ENCODE results near the gene GRK5. TPM values are rescaled to one million over a fixed set of nuclear protein-coding genes. Genes with fewer than 3 reads are reported as not detected.

GRK5 gene
- total RNA-seq, 1 experiment from 2014 or later = 1.2 TPM

DNA sequence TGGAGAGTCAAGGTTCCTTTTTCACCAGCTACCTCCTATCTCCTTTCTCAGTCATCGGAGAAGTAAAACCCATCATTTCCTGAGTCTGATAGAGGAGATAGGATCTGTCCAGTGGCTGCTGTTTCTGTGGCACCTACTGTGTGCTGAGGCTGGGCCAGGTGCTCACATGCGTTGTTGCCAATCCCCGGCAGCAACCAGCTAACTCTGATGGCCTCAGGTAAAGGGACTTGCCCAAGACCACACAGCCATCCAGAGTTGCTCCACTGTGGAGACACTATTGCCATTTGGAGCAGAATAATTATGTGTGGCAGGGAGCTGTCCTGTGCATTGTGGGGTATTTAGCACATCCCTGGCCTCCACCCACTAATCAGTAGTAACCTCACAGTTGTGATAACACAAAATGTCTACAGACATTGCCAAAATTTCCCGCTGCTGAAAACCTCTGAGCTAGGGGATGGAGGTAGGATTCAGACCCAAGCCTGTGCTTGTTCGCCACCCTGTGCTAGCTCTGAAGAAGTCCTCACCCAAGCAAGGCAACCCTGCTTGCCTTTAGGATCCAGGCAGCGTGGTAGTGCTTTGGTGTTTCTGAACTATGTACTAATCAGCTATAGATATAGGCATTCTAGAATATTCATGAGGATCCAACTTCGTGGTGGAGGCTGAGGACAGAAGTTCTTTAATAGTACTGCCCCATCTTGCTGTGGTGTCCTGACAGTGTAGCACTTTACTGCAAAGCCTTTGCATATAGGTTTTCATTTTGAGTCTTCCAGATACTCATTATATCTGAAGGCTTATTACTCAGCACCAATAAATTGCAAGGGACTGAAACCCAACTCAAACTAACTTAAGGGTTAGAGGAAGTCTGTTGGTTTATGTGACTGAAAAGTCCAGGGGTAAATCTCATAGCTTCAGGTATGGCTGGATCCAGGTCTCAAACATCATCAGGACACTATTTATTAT, 164.6 kb downstream of the GRK5 start:
- Mint-ChIP-seq H3K27me3 (ENCODE audit: low read depth) (peaks cover 2% of the 10 kb centered on the region; the same call in 1 of the 2 replicates), H3K9me3 (no peaks in the 10 kb centered on the region), H3K36me3 (ENCODE audit: insufficient read depth in 1 of 3, low read depth in 3 of 3) (no peaks in the 10 kb centered on the region), H3K4me3 (no peak overlapping the region), H3K27ac (peak overlapping the region in 2 of 3 experiments; percentile 25 to 88; a peak in 1 of 7 replicates), H3K4me1 (peaks cover 2 to 4% of the 10 kb centered on the region in 2 experiments; a peak in 3 of 4 replicates)
- no peaks in the 10 kb centered on the region for H3K23me2 ChIP-seq (ENCODE audit: insufficient read length, low read depth, low read length, poor library complexity, severe bottlenecking)
- WGBS (ENCODE audit: extremely low coverage, insufficient read length, low lambda C conversion rate) = no CpG with 5 or more reads among the region's 7 CpGs
- H2BK120ac ChIP-seq (ENCODE audit: low read depth, low read length, poor library complexity, severe bottlenecking) = no peak overlapping the region
- no peak overlapping the region for H2BK15ac ChIP-seq (ENCODE audit: low read depth, low read length)
- H3K27me3 ChIP-seq (ENCODE audit: insufficient read depth, low read length) = no peaks in the 10 kb centered on the region
- H2BK20ac ChIP-seq (ENCODE audit: low read depth, low read length, poor library complexity, severe bottlenecking) = no peak overlapping the region
- no peak for DNase-seq
- no peak overlapping the region for H3K14ac ChIP-seq (ENCODE audit: insufficient read depth, low read length)
- no peak overlapping the region for H3K23ac ChIP-seq (ENCODE audit: insufficient read length, low read depth, low read length)
- no peak overlapping the region for H3K4me2 ChIP-seq (ENCODE audit: insufficient read depth, insufficient read length, low read length)
- no peak overlapping the region for H2AFZ ChIP-seq (ENCODE audit: low read length)
- H4K5ac ChIP-seq (ENCODE audit: insufficient read length, low read depth, low read length) = no peak overlapping the region
- no peak overlapping the region for H2BK5ac ChIP-seq (ENCODE audit: insufficient read length, low read length)
- no peak overlapping the region for H3K18ac ChIP-seq (ENCODE audit: insufficient read length, low read depth, low read length)
- no peak overlapping the region for H3T11ph ChIP-seq (ENCODE audit: low read length)
- no peak overlapping the region for H3K4ac ChIP-seq (ENCODE audit: low read depth, low read length)
- TF ChIP-seq, protein P1, sequence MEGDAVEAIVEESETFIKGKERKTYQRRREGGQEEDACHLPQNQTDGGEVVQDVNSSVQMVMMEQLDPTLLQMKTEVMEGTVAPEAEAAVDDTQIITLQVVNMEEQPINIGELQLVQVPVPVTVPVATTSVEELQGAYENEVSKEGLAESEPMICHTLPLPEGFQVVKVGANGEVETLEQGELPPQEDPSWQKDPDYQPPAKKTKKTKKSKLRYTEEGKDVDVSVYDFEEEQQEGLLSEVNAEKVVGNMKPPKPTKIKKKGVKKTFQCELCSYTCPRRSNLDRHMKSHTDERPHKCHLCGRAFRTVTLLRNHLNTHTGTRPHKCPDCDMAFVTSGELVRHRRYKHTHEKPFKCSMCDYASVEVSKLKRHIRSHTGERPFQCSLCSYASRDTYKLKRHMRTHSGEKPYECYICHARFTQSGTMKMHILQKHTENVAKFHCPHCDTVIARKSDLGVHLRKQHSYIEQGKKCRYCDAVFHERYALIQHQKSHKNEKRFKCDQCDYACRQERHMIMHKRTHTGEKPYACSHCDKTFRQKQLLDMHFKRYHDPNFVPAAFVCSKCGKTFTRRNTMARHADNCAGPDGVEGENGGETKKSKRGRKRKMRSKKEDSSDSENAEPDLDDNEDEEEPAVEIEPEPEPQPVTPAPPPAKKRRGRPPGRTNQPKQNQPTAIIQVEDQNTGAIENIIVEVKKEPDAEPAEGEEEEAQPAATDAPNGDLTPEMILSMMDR (conservative IDR thresholded peaks at IDR 0.05) = no peak
- H3K9me3 ChIP-seq (ENCODE audit: control insufficient read depth, low read depth, low read length) = no peaks in the 10 kb centered on the region
- no peak overlapping the region for H3K27ac ChIP-seq (ENCODE audit: insufficient read length, low read depth, low read length)
- H4K8ac ChIP-seq (replicated peaks; ENCODE audit: insufficient read length, low read depth, low read length) = no peak overlapping the region
- no peak overlapping the region for H2AK5ac ChIP-seq (ENCODE audit: insufficient read length, low read length)
- H4K91ac ChIP-seq (ENCODE audit: insufficient read length, low read depth, low read length) = no peak overlapping the region
- no peaks in the 10 kb centered on the region for H3K79me2 ChIP-seq (ENCODE audit: insufficient read depth, low read length)
- no peak overlapping the region for H3K9ac ChIP-seq (ENCODE audit: extremely low read depth, insufficient read length, low read length)
- H3K79me1 ChIP-seq (ENCODE audit: insufficient read depth, low read depth, low read length, poor library complexity, severe bottlenecking) = no peaks in the 10 kb centered on the region
- H4K20me1 ChIP-seq (ENCODE audit: control insufficient read depth, insufficient read depth, insufficient read length) = no peaks in the 10 kb centered on the region
- H3K4me1 ChIP-seq (ENCODE audit: insufficient read depth, low read length) = no peaks in the 10 kb centered on the region
- H2BK12ac ChIP-seq (ENCODE audit: insufficient read length, low read depth, low read length) = no peak overlapping the region
- H3K56ac ChIP-seq (ENCODE audit: insufficient read length, low read depth, low read length) = no peak overlapping the region

All from H9 (cell line).